Nephron progenitor cell (in vitro differentiated cells): ENCODE results near the gene SETMAR.

Experiments
- DNase-seq: peaks from one replicate; pipeline ENCODE4 v3.0.0; 2021
- H3K27ac Mint-ChIP-seq: 2 replicates; pipeline ENCODE4 v1.8.0; 2021; ENCODE audit warnings: mild to moderate bottlenecking, moderate library complexity, mixed read lengths
- H3K27me3 Mint-ChIP-seq: 2 replicates; pipeline ENCODE4 v1.8.0; 2021; ENCODE audit warnings: mild to moderate bottlenecking, low read depth, mixed read lengths; ENCODE audit not compliant: poor library complexity
- H3K36me3 Mint-ChIP-seq: 2 replicates; pipeline ENCODE4 v1.8.0; 2021; ENCODE audit warnings: low read depth, mixed read lengths
- H3K4me1 Mint-ChIP-seq: 2 replicates; pipeline ENCODE4 v1.8.0; 2021; ENCODE audit warnings: mixed read lengths
- H3K4me3 Mint-ChIP-seq: 2 replicates; pipeline ENCODE4 v1.8.0; 2021; ENCODE audit warnings: mild to moderate bottlenecking, moderate library complexity, mixed read lengths
- H3K9me3 Mint-ChIP-seq: 2 replicates; pipeline ENCODE4 v1.8.0; 2021; ENCODE audit warnings: mild to moderate bottlenecking, moderate library complexity, mixed read lengths
- TF ChIP-seq, protein P1 (sequence below): fragments of 200-600 bp; sonication (generic); IDR thresholded peaks from 2 replicates; pipeline ENCODE4 v1.5.0; 2021; ENCODE audit warnings: antibody characterized with exemption

Gene SETMAR

GRCh38 chr3:4303187-4304123, at the start of gene SETMAR:
SETMAR (plus strand) TSS chr3:4303369; CDS start chr3:4303371, 2 bp downstream.
- peak within 1 kb of the TSS; percentile 94 for H3K27ac Mint-ChIP-seq
- peaks cover 51% of the 10 kb centered on the region for H3K9me3 Mint-ChIP-seq
- peaks cover 11% of the 10 kb centered on the region for H3K27me3 Mint-ChIP-seq
- TF ChIP-seq, protein P1, sequence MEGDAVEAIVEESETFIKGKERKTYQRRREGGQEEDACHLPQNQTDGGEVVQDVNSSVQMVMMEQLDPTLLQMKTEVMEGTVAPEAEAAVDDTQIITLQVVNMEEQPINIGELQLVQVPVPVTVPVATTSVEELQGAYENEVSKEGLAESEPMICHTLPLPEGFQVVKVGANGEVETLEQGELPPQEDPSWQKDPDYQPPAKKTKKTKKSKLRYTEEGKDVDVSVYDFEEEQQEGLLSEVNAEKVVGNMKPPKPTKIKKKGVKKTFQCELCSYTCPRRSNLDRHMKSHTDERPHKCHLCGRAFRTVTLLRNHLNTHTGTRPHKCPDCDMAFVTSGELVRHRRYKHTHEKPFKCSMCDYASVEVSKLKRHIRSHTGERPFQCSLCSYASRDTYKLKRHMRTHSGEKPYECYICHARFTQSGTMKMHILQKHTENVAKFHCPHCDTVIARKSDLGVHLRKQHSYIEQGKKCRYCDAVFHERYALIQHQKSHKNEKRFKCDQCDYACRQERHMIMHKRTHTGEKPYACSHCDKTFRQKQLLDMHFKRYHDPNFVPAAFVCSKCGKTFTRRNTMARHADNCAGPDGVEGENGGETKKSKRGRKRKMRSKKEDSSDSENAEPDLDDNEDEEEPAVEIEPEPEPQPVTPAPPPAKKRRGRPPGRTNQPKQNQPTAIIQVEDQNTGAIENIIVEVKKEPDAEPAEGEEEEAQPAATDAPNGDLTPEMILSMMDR: no peak
- DNase-seq: peak; percentile 88
- H3K36me3 Mint-ChIP-seq: peaks cover 56% of the 10 kb centered on the region
- peaks cover 33% of the 10 kb centered on the region for H3K4me1 Mint-ChIP-seq
- peak within 1 kb of the TSS; percentile 93 for H3K4me3 Mint-ChIP-seq

- DNase-seq: no peak
- H3K36me3 Mint-ChIP-seq: no peaks in the 10 kb centered on the region
- TF ChIP-seq, protein P1: no peak
- H3K4me1 Mint-ChIP-seq: no peaks in the 10 kb centered on the region
- no peaks in the 10 kb centered on the region for H3K27me3 Mint-ChIP-seq
- H3K27ac Mint-ChIP-seq: no peak overlapping the region
- H3K4me3 Mint-ChIP-seq: no peak overlapping the region
- H3K9me3 Mint-ChIP-seq: peaks cover 5% of the 10 kb centered on the region
Observed at GRCh38 chr3:4261406-4261805, 41.8 kb upstream of the SETMAR start.

DNA sequence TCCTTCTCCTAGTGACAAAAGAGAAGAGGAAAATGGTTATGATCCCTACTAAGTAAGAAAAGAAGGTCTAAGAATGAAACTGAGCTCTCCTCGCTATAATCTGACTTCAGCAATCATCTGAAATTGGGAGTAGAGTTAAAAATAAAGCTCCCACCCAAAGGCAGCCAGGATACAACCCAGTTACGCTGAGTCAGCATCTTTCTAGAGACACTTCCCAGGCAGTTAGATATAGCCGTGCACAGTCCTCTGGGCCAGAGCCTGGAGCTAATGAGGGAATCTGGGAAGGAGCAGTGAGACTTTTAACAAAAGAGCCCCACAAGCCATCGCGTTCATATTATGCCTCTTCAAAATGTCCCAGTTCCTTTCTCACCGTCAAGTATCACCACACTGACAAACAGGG, 39.1 kb upstream of the SETMAR start:
- Mint-ChIP-seq H3K9me3 (peaks cover 12% of the 10 kb centered on the region), H3K27me3 (no peaks in the 10 kb centered on the region), H3K36me3 (no peaks in the 10 kb centered on the region), H3K4me3 (no peak overlapping the region), H3K27ac (no peak overlapping the region), H3K4me1 (no peaks in the 10 kb centered on the region)
- TF ChIP-seq, protein P1: no peak
- DNase-seq: no peak

- H3K4me3 Mint-ChIP-seq: no peak overlapping the region
- H3K36me3 Mint-ChIP-seq: no peaks in the 10 kb centered on the region
- peaks cover 7% of the 10 kb centered on the region for H3K9me3 Mint-ChIP-seq
- H3K4me1 Mint-ChIP-seq: no peaks in the 10 kb centered on the region
- H3K27me3 Mint-ChIP-seq: peaks cover 13% of the 10 kb centered on the region
- H3K27ac Mint-ChIP-seq: no peak overlapping the region
- TF ChIP-seq, protein P1: no peak
- no peak for DNase-seq
Observed at GRCh38 chr3:4270720-4271119, 32.4 kb upstream of the SETMAR start.

DNA sequence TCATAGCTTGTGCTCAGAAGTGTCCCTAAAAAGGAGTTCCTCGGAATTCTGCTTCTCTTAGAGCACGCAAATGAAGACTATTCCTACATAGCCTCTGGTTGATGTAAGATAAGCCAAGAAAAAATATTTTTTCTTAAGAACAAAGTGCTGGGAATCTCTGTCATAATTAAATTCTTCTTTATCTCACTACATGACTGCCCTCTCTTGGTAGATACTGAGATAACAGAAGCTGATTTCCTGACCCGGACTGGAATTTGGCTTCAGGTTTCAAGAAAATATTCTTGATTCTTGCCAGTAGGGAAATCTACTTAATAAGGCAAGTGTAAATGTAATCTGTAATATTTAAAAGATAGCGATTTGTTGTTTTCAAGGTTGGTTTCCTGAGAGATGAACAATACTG, 31.3 kb upstream of the SETMAR start:
- H3K27ac Mint-ChIP-seq: no peak overlapping the region
- H3K27me3 Mint-ChIP-seq: peaks cover 13% of the 10 kb centered on the region
- H3K9me3 Mint-ChIP-seq: peaks cover 7% of the 10 kb centered on the region
- no peaks in the 10 kb centered on the region for H3K4me1 Mint-ChIP-seq
- DNase-seq: peak; percentile 13
- TF ChIP-seq, protein P1: peak; percentile 64
- H3K4me3 Mint-ChIP-seq: no peak overlapping the region
- H3K36me3 Mint-ChIP-seq: no peaks in the 10 kb centered on the region
